WI38 (cell line): Measurements from ENCODE around the gene POLG.

Source experiments
- H3K4me3 ChIP-seq: 2 replicates; pipeline ENCODE4 v1.5.1; 2011; ENCODE audit warnings: low read depth, mild to moderate bottlenecking, control low read depth, low read length
- TF ChIP-seq, protein P1 (sequence below): IDR thresholded peaks from 2 replicates; pipeline ENCODE4 v1.5.1; 2012; ENCODE audit warnings: low read depth, mild to moderate bottlenecking, control low read depth, low read length

The POLG gene

DNA sequence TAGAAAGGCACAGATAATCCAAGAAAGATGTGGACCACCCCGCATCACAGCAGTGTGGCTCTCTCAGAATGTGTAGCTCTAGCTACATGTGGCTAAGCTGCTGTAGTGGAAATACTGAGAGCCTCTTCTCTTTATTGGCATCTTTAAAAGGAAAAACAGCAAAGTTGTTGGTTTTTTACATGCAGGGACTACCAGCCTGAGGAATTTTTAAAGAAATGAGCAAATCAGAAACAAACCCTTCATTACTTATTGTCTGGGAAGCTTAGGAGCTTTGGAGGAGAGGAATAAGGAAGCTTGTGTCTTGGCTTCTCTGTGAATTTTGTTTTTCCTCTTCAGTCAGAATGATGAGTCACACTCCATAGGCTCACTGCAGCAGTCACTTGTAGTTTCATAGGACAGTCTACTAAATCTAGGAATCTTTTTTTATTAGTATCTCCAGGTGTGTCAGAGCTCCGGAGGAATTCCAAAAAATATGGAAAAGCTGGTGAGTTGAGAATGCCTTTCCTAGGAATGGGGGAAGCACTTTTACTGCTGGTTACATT is 27.5 kb downstream of the POLG start:
- H3K4me3 ChIP-seq: no peak overlapping the region
- TF ChIP-seq, protein P1, sequence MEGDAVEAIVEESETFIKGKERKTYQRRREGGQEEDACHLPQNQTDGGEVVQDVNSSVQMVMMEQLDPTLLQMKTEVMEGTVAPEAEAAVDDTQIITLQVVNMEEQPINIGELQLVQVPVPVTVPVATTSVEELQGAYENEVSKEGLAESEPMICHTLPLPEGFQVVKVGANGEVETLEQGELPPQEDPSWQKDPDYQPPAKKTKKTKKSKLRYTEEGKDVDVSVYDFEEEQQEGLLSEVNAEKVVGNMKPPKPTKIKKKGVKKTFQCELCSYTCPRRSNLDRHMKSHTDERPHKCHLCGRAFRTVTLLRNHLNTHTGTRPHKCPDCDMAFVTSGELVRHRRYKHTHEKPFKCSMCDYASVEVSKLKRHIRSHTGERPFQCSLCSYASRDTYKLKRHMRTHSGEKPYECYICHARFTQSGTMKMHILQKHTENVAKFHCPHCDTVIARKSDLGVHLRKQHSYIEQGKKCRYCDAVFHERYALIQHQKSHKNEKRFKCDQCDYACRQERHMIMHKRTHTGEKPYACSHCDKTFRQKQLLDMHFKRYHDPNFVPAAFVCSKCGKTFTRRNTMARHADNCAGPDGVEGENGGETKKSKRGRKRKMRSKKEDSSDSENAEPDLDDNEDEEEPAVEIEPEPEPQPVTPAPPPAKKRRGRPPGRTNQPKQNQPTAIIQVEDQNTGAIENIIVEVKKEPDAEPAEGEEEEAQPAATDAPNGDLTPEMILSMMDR: no peak

DNA sequence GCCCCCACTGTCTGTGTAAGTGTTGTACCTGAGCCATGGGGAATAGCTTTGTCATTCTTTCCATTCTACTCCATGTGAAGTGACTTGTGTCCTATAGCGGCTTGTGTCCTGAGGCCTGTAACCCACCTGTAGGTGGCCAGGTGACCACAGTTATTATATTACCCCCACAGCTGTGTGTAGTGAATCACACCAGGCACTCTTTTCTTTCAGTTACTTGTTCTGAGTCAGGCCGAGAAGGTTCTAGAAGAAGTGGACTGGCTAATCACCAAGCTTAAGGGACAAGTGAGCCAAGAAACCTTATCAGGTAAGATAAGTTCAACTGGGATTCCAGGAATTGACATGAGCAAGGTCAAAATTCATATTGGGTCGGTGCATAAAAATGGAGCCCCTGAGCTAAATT is 29.2 kb downstream of the POLG start:
- TF ChIP-seq, protein P1: no peak
- no peak overlapping the region for H3K4me3 ChIP-seq

DNA sequence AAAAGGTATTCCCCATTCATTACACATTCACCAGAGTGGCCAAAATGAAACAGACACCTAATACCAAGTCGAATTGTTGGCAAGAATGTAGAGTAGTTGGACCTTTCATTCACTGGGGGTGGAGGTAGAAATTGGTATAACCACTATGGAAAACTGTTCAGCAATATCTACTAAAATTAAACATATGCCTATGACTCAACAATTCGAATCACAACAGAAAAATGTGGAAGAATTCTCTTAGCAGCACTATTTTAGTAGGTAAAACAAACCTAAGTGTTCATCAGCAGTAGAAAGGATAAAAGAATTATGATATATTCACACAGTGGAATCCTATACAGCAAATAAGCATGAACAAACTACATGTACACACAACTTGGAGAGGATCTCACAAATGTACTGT is 30.6 kb downstream of the POLG start:
- TF ChIP-seq, protein P1: no peak
- no peak overlapping the region for H3K4me3 ChIP-seq

DNA sequence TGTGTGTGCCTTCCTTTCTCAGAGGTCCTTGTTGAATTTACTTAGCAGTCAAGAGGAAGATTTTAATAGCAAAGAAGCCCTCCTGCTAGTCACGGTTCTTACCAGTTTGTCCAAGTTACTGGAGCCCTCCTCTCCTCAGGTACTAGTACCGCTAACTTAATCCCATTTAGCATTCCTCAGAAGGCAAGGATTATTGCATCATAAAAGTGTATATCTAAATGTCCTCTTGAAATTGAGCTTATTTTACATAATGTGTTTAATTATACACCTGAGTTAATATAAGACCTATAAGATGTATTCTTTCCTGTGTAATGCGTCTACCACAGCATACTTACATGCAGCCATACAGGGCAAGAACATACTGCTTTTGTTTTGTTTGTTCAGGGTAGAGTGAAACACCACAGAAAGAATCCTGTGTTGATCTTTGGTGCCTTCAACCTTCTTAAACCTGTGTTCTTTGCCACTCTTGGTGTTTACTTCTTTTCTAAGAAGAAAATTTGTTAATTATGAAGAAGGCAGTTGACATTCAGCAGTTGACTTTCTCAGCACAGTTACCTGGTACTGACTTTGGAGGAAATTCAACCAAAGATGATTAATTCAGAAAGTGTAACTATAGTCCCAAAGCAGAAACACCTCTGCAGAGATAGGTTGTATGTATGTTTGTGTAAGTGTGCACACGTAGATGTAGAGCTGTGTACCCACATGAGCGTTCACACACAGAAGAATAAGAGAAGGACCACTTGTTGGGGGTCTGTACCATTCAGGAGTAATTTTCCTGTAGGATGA is 33.1 kb downstream of the POLG start:
- TF ChIP-seq, protein P1: no peak
- H3K4me3 ChIP-seq: no peak overlapping the region

DNA sequence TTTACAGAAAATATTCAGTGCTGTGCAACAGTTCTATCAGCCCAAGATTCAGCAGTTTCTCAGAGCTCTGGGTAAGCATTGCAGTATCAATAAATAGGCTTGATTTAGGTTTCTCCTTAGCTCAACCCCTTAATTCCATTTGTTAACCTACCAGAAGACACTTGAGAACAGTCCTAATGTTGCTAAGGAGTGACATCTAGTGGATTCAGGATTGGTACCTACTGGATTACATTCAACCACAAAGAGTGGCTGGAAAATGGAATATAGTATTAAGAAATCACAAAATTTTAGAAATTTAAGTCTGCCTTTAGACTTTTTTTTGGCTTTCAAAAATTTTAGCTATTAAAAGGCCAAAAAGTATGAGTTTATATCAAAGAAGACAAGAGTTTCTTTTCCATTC is 34.7 kb downstream of the POLG start:
- TF ChIP-seq, protein P1: no peak
- no peak overlapping the region for H3K4me3 ChIP-seq

DNA sequence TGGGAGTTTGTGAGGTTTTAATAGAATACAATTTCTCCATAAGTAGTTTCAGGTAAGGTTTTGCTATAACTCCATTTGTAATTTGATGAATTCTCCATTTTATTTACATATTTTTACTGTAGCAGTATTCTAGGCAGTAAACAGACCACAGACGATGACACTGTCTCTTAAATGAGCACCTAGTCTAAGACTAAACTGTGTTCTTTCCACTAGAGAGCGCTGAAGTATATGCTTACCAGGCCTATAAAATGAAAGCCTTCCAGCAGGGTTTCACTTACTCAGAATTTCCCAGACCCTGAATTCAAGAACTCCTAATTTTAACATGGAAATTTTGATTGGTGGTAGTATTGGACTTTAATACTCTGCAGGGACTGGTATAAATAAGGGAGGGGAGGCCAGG is 41.6 kb downstream of the POLG start:
- H3K4me3 ChIP-seq: no peak overlapping the region
- TF ChIP-seq, protein P1: no peak

DNA sequence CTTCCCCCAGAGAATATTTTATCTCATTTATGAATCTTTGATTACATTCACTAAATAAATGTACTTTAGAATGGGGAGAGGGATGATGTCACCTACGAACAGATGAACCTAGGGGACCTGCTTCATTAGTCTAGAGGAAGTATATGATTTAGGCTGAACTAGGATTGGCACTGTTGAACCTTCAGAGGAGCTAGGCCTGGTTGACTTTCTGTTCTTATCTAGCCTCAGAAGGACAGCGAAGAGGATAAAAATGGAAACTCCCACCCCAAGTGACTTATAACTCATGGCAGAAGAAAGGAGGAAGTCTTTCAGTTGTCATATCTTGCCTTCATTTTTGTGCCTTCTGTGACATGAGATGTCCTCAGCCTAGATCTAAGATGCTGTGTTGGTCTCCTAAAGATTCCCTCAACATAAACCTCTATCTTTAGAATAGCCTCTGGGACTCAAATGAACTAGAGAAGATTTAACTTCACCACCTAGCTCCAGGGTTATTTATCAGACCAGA is 42.6 kb downstream of the POLG start:
- no peak overlapping the region for H3K4me3 ChIP-seq
- TF ChIP-seq, protein P1: no peak
